Measurements from ENCODE around the gene MARS1. TPM values are rescaled to one million over a fixed set of nuclear protein-coding genes. Genes with fewer than 3 reads are reported as not detected.

Gene MARS1
- total RNA-seq, 2 donors from 2014 or later, result 336 to 446 TPM

DNA sequence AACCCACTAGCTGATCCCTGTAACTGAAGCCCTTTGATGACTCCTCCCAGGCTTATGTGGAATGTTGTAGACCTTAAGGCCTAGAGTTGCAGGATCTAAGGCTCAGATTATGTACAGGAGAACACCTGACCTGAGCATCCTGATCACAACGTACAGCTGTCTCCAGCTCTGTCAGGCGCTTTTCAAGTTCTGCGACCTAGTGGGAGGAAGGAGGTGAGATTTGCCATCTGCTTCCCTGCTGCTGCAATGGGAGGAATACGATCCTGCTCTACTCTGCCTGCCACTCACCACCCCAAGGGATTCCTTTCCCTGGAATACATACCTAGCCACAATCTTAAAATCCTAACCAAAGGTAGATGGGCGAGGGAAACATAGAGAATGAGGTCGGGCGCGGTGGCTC, 45.2 kb downstream of the MARS1 start:
- no peak overlapping the region for H3K27ac Mint-ChIP-seq
- H3K27me3 Mint-ChIP-seq, result no peaks in the 10 kb centered on the region
- DNase-seq (ENCODE audit: low spot score) (no peak), ATAC-seq (no peak)
- H3K4me1 Mint-ChIP-seq (ENCODE audit: low read depth in 2 of 2), result peaks cover 0 to 8% of the 10 kb centered on the region in 2 donors
- peaks cover 20% of the 10 kb centered on the region for H3K36me3 Mint-ChIP-seq
- H3K4me3 Mint-ChIP-seq, result no peak overlapping the region
- no peaks in the 10 kb centered on the region for H3K9me3 Mint-ChIP-seq

DNA sequence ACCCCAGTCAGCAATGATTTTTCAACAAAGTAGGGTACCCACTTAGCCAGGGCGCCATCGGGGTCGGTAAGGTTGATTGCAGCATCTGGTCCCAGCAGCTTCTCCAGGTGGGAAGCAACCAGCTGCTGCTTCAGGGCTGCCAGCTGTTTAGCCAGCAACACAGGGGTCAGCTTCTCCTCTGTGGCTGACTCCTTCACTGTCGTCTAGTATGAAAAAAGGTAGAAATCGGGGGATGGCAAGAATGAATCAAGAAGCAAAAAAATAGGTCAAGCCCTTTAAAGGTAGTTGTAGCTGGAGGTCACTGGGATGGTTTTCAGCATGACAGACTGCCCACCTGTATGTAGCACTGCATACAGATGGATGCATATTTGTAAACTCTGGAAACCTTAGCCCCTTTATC, 46.4 kb downstream of the MARS1 start:
- no peaks in the 10 kb centered on the region for H3K27me3 Mint-ChIP-seq
- no peak overlapping the region for H3K4me3 Mint-ChIP-seq
- ATAC-seq (no peak), DNase-seq (ENCODE audit: low spot score) (no peak)
- H3K4me1 Mint-ChIP-seq (ENCODE audit: low read depth in 2 of 2), result peaks cover 0 to 10% of the 10 kb centered on the region in 2 donors
- H3K36me3 Mint-ChIP-seq, result peaks cover 20% of the 10 kb centered on the region
- H3K9me3 Mint-ChIP-seq, result no peaks in the 10 kb centered on the region
- H3K27ac Mint-ChIP-seq, result no peak overlapping the region

DNA sequence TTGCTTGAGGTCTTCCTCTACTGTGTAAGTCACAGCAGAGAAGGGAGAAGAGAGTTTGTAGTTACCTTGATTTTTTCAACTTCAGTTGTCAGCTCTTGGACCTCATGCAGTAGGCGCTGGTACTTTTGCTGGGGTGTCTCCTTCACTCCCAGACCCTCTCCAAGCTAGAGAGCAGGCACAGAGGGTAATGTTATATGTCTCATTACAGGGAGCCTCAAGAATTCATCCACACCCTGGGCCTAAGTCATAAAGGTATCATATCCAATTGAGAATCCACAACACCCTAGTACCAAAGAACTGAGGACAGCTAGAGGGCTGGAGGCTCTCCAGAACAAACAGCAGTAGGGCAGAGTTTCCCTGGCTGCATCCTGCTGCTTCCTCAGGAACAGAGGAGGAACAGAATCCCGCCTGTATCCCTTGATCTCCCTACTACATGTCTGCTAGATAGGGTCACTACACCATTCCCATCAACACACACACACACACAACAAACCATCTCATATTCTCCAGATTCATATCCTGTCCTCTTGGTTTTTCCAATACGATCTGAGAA, 47.2 kb downstream of the MARS1 start:
- Mint-ChIP-seq H3K27me3 (no peaks in the 10 kb centered on the region), H3K9me3 (no peaks in the 10 kb centered on the region), H3K4me3 (no peak overlapping the region), H3K4me1 (ENCODE audit: low read depth in 2 of 2) (peaks cover 0 to 7% of the 10 kb centered on the region in 2 donors), H3K36me3 (peaks cover 14% of the 10 kb centered on the region), H3K27ac (no peak overlapping the region)
- no peak for ATAC-seq
- no peak for DNase-seq (ENCODE audit: low spot score)

DNA sequence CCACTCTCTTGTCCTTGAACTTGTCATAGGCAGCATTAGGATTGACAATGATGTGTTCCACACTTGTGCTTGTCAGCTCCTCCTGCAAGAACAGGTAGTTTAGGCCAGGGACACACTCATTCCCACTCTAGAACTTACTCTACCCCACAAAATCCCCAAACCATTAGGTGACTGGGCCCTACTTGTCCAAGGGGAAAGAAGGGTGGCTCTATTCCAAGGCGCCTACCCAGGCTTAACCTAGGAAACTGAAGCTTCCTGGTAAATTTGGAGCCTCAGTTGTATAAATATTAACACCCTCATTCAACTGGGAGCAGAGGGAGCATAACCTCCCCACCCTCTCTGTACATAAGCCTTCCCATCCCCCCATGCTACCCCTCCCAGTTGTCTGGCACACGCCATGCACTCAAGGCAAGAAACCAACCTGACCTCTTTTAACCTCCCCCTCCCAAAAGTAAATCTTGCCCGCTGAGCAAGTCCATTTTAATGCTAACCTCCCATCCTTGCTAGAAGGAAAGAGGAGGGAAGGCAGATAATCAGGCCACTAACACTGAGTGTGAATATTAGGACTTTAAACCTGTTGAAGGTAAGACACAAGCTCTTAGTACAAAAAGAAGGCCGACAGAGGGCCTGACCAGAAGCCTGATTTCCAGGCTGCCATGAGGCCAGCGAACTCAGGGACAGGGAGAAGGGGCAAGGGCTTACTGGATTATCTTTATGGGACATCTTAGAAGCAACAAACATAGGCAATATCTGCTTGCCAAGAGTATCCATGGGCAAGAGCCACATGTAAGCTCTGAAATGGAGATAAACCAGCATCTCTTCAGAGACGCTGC, 48.1 kb downstream of the MARS1 start:
- H3K9me3 Mint-ChIP-seq, result no peaks in the 10 kb centered on the region
- H3K4me1 Mint-ChIP-seq (ENCODE audit: low read depth in 2 of 2), result peaks cover 0 to 7% of the 10 kb centered on the region in 2 donors
- H3K27me3 Mint-ChIP-seq, result no peaks in the 10 kb centered on the region
- peaks cover 13% of the 10 kb centered on the region for H3K36me3 Mint-ChIP-seq
- H3K27ac Mint-ChIP-seq, result no peak overlapping the region
- no peak overlapping the region for H3K4me3 Mint-ChIP-seq
- no peak for DNase-seq (ENCODE audit: low spot score)
- no peak for ATAC-seq

DNA sequence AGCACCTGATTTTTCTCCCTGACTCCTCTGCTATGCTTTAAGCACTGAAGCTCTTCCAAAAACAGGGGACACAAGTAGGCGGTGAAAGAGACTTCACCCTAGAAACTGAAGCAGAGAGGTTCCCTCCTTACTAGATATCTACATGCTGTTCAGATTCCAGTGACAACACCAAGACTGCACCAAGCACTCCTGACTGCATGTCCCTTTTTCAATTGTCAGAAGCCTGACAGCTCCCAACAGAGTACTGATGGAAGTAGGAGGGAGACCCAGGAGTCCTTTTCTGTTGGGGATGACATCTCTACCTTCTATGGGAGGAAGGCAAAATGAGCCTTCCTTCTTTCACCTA, 48.7 kb downstream of the MARS1 start:
- Mint-ChIP-seq H3K9me3 (no peaks in the 10 kb centered on the region), H3K4me3 (no peak overlapping the region), H3K27me3 (no peaks in the 10 kb centered on the region), H3K36me3 (peaks cover 13% of the 10 kb centered on the region), H3K27ac (no peak overlapping the region), H3K4me1 (ENCODE audit: low read depth in 2 of 2) (peaks cover 0 to 7% of the 10 kb centered on the region in 2 donors)
- no peak for DNase-seq (ENCODE audit: low spot score)
- no peak for ATAC-seq

DNA sequence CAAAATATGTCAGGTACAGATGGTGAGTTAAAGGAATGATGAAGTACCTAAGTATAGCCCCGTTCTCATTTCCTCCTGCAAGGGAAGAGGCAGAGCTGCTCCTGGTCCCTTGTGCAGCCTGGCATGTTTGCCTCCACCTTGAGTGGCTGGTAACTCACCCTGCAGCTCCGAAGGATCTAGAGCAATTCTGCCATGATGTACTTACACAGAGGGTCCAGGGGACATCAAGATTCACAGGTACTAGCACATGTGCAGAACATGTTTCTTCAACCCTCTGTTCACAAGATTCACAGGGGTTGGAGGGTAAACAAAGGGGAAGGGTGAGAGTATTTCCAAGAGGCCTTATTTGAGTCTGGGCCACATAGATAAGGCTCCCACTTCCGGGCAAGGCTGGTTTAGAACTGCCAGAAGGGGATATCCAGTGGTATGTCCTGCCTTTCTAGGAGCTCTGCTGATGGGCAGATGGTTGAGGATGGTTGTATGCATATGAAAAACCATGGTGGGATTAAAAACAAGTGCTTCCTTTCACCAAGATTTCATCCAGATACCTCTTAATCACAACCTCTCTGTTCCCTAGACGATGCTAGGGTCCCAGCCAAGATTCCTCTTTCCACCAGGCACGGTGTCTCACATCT, 51.4 kb downstream of the MARS1 start:
- Mint-ChIP-seq H3K9me3 (no peaks in the 10 kb centered on the region), H3K4me1 (ENCODE audit: low read depth in 2 of 2) (peaks cover 6 to 15% of the 10 kb centered on the region in 2 donors), H3K27me3 (no peaks in the 10 kb centered on the region), H3K36me3 (peaks cover 6% of the 10 kb centered on the region), H3K27ac (no peak overlapping the region), H3K4me3 (no peak overlapping the region)
- no peak for DNase-seq (ENCODE audit: low spot score)
- ATAC-seq, result no peak

DNA sequence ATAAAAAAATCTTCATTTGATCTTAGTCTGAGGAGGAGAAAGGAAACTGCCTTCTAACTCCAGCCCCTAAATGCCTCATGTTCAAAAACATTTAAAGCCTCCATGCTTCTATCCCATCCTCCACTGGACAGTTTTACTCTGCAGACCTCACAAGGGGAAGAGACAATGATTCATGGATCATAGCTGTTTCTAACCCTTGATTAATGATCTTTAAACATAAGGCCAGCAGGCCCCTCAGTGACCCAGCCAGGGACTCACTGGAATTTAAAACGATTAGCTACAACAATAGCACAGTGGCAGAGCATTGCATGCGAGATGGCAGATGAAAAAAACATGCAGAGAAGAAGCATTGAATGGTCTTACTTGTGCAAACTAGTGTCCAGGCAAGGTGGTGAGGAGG, 53.1 kb downstream of the MARS1 start:
- Mint-ChIP-seq H3K27ac (no peak overlapping the region), H3K4me3 (no peak overlapping the region), H3K27me3 (no peaks in the 10 kb centered on the region), H3K36me3 (no peaks in the 10 kb centered on the region), H3K9me3 (no peaks in the 10 kb centered on the region), H3K4me1 (ENCODE audit: low read depth in 2 of 2) (peaks cover 21 to 24% of the 10 kb centered on the region in 2 donors)
- DNase-seq (ENCODE audit: low spot score), result no peak
- ATAC-seq, result no peak

DNA sequence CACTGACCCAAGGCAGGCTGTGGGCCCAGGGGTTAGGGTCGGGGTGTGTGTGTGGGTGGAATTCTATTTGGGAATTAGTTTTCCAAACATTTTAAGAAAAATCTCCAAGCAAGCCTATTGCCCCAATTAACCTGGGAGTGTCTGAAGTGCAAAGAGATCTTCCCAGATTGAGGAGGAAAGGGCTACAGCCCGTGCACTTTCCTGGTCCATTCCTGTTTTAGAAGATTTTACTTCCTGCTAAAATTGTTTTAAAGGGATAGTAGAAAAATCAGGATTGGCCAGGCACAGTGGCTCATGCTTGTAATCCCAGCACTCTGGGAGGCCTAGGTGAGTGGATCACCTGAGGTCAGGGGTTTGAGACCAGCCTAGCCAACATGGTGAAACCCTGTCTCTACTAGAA, 53.8 kb downstream of the MARS1 start:
- ATAC-seq (no peak), DNase-seq (ENCODE audit: low spot score) (no peak)
- Mint-ChIP-seq H3K27ac (no peak overlapping the region), H3K9me3 (no peaks in the 10 kb centered on the region), H3K36me3 (no peaks in the 10 kb centered on the region), H3K4me3 (no peak overlapping the region), H3K4me1 (ENCODE audit: low read depth in 2 of 2) (peaks cover 27 to 30% of the 10 kb centered on the region in 2 donors), H3K27me3 (no peaks in the 10 kb centered on the region)

DNA sequence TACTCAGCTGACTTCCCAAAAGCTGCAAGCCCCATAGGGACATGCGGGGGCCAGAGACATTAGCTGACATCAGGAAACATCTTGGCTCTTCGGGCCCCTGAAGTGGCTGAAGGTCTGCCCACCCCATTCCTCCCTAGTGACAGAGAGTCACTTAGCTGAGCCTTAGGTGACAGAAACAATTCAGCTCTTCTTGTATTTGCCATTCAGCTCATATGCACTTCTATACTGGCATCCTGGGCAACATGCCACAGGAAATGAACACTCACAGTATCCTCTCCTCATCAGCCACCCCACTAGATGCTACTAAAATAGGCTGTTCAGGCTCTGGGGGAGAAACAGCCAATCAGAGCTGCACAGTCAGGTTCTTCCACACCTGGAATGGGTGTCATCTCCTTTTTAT, 55.7 kb downstream of the MARS1 start:
- Mint-ChIP-seq H3K4me3 (no peak overlapping the region), H3K36me3 (no peaks in the 10 kb centered on the region), H3K4me1 (ENCODE audit: low read depth in 2 of 2) (peaks cover 30 to 37% of the 10 kb centered on the region in 2 donors), H3K27ac (no peak overlapping the region), H3K9me3 (no peaks in the 10 kb centered on the region), H3K27me3 (peaks cover 0 to 1% of the 10 kb centered on the region in 2 donors)
- ATAC-seq (no peak), DNase-seq (ENCODE audit: low spot score) (no peak)

DNA sequence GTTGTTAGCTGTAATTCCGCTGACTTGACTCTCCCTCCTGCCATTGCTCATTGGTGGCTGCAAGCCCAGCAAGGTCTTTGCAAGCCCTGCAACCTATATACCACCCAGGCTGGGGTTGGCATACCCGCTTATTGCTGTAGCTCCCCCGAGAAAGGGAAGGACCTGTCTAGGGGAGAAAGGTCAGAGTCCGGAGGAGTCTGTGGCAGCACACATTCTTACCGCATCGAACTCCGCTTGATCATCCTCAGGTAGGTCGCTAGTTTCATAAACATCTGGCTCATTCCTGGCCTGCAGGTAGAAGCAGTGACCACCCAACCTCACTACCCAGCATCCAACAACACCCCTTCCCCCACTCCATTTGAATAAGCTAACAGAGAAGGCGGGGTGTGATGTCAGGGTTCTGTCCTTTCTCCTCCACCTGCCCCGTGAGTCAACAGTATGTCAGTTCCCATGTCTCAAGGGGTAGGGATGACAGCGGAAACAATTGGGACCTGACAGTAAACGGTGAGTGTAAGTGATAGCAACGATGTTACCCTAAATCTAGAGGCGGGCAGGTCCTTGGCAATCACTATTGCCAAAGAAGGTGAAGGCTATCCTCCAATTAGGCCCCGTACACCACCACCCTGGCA, 58.1 kb downstream of the MARS1 start:
- no peaks in the 10 kb centered on the region for H3K36me3 Mint-ChIP-seq
- peaks cover 39 to 42% of the 10 kb centered on the region in 2 donors for H3K4me1 Mint-ChIP-seq (ENCODE audit: low read depth in 2 of 2)
- no peaks in the 10 kb centered on the region for H3K9me3 Mint-ChIP-seq
- ATAC-seq, result no peak
- H3K27ac Mint-ChIP-seq, result peak overlapping the region; percentile 95 to 98
- H3K27me3 Mint-ChIP-seq, result peaks cover 0 to 11% of the 10 kb centered on the region in 2 donors
- H3K4me3 Mint-ChIP-seq, result peak overlapping the region; percentile 99
- DNase-seq (ENCODE audit: low spot score), result no peak

DNA sequence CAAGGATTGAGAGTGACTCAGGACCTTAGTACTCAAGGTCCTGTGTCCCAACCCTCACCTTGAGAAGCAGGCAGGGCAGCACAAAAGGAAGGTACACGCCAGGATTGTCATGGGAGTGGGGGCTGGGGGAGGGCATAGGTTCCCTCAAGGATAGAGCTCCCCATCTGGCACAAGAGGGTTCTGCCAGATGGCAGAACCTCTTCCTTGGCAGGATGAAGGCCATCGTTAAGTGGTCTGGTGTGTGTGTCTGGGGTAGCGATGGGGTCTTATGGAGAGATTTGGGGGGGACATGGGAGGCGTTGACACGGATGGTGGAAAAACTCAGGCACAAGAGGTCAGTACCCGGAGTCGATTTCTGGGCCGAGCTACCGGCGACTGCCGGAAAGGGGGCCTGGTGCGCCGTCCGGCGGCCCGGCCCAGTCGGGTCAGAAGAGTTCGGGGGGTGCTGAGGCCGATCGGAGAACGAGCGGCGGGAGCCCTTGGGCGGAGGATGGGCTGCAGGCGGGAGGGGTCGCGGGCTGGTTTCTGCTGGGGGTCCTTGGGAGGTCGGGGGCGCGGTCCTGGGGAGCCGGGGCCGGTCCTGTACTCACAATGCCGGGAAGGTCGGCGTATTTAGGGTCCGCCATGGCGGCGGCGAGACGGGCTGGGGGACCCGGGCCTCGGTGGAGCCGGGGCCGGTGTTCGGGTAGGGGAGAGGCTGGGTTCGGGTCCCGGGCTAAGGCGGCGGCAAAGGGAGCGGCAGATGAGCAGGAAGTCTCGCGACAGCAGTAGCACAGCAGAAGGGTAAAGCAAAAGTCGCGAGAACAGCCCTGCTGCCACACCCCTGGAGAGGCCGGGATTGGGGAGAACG, 58.8 kb downstream of the MARS1 start, which contains the start of gene DCTN2:
Gene DCTN2, minus strand, starts transcription at position 755 of the 850 bp plus-strand sequence. Its CDS starts 129 bp downstream, at position 626.
- Mint-ChIP-seq H3K27me3 (peaks cover 0 to 11% of the 10 kb centered on the region in 2 donors), H3K36me3 (no peaks in the 10 kb centered on the region), H3K9me3 (no peaks in the 10 kb centered on the region), H3K27ac (peak within 1 kb of the TSS; percentile 95 to 98), H3K4me3 (peak within 1 kb of the TSS; percentile 99), H3K4me1 (ENCODE audit: low read depth in 2 of 2) (peaks cover 39 to 44% of the 10 kb centered on the region in 2 donors)
- ATAC-seq (peak; percentile 98 to 99), DNase-seq (ENCODE audit: low spot score) (peak; percentile 94)

DNA sequence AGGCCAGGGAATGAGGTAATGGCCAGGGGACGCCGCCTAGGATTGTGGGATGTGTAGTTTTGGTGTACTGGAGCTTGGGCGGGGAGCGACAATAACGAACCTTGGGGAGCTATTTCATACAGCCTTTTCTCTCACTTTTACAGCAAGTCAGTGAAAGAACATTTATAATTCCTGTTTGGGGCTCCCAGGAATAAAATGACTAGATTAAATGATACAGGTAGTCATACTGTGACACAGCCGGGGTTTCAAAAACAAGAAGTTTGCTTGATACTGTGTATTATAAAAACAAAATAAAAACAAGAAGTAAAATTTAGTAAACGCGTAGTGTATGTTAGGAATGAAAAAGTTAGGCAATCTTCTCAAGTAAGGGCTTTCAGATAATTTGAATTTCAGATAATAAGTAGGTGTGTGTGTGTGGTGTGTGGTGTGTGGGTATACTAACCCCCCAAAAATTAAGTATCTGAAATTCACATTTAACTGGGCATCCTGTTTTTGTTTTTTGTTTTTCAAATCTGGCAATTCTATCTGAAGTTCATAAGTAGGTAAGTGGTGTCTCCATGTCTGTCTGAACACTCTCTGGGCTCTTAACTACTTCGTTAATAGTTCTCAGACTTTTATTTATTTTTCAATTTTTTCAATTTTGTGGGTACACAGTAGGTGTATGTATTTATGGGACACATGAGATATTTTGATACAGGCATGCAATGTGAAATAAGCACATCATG, 59.6 kb downstream of the MARS1 start:
- H3K9me3 Mint-ChIP-seq, result no peaks in the 10 kb centered on the region
- no peaks in the 10 kb centered on the region for H3K36me3 Mint-ChIP-seq
- peak overlapping the region; percentile 99 for H3K4me3 Mint-ChIP-seq
- ATAC-seq, result no peak
- H3K27ac Mint-ChIP-seq, result peak overlapping the region; percentile 95 to 98
- DNase-seq (ENCODE audit: low spot score), result no peak
- H3K27me3 Mint-ChIP-seq, result peaks cover 0 to 11% of the 10 kb centered on the region in 2 donors
- H3K4me1 Mint-ChIP-seq (ENCODE audit: low read depth in 2 of 2), result peaks cover 39 to 44% of the 10 kb centered on the region in 2 donors

DNA sequence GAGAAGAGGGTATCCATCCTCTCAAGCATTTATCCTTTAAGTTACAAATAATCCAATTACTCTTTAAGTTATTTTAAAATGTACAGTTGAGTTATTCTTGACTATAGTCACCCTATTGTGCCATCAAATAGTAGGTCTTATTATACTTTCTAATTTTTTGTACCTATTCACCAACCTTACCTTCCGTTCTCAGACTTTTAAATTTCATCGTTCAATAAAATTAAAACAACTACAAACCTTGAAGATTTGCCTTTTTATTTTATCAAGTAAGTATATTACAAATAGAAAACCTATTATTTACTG, 60.1 kb downstream of the MARS1 start:
- DNase-seq (ENCODE audit: low spot score) (no peak), ATAC-seq (no peak)
- no peaks in the 10 kb centered on the region for H3K9me3 Mint-ChIP-seq
- peaks cover 1 to 11% of the 10 kb centered on the region in 2 donors for H3K27me3 Mint-ChIP-seq
- H3K4me3 Mint-ChIP-seq, result no peak overlapping the region
- no peaks in the 10 kb centered on the region for H3K36me3 Mint-ChIP-seq
- no peak overlapping the region for H3K27ac Mint-ChIP-seq
- H3K4me1 Mint-ChIP-seq (ENCODE audit: low read depth in 2 of 2), result peaks cover 39 to 44% of the 10 kb centered on the region in 2 donors

All from natural killer cell treated with Interleukin-12 subunit alpha and Interleukin-12 subunit beta and Interleukin-15 and Interleukin-18, amount 100 ng/mL, for 72 hours (primary cell).